AG09309 (cell line): ENCODE measurements around the gene SPON2.

Experiments
- DNase-seq: peaks from one replicate; pipeline ENCODE4 v3.0.0-alpha.2; 2010; ENCODE audit warnings: low read depth
- H3K4me3 ChIP-seq: 2 replicates; pipeline ENCODE4 v1.5.1; 2011; ENCODE audit warnings: mild to moderate bottlenecking, low read depth, low read length, moderate library complexity; ENCODE audit not compliant: control insufficient read depth
- TF ChIP-seq, protein P1 (sequence below): IDR thresholded peaks from 2 replicates; pipeline ENCODE4 v1.5.1; 2011; ENCODE audit warnings: mild to moderate bottlenecking, low read depth, low read length, inconsistent platforms; ENCODE audit not compliant: insufficient read depth, control insufficient read depth; ENCODE audit errors: missing control alignments

Gene SPON2

DNA sequence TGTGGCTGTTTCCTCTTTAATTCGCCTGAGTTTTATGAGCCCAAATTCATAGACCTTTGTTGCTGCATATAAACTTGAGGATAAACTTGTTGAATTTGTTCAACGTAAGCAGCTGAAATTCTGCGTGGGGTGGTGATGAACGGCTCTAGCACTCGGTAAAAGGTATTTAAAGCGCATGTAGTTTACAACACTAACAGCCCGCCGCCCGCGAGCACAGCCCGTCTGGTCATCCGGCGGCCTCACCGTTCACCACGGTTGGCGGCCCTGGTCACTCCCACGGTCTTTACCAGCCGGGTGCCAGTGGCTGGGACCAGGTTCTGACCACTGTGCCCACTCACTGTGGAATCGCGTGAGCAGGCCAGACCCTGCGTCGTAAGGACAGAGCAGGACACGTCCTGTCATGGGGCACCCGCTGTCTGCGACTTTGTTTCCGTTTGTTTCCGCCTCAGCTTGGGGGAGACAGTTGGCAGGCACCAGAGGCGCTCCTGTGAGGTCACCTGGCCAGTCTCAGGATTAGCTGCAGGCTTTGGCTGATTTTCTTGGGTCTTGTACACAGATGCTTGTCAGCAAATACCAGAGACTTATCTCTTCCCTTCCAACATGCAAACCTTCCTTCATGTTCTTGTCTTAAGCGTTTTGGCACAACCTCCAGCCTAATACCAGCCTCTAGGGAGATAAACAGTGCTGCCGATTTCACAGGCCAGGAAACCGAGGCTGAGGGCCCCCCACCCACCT, 36.8 kb upstream of the SPON2 start:
- DNase-seq: no peak
- H3K4me3 ChIP-seq: no peak overlapping the region
- TF ChIP-seq, protein P1, sequence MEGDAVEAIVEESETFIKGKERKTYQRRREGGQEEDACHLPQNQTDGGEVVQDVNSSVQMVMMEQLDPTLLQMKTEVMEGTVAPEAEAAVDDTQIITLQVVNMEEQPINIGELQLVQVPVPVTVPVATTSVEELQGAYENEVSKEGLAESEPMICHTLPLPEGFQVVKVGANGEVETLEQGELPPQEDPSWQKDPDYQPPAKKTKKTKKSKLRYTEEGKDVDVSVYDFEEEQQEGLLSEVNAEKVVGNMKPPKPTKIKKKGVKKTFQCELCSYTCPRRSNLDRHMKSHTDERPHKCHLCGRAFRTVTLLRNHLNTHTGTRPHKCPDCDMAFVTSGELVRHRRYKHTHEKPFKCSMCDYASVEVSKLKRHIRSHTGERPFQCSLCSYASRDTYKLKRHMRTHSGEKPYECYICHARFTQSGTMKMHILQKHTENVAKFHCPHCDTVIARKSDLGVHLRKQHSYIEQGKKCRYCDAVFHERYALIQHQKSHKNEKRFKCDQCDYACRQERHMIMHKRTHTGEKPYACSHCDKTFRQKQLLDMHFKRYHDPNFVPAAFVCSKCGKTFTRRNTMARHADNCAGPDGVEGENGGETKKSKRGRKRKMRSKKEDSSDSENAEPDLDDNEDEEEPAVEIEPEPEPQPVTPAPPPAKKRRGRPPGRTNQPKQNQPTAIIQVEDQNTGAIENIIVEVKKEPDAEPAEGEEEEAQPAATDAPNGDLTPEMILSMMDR: no peak

DNA sequence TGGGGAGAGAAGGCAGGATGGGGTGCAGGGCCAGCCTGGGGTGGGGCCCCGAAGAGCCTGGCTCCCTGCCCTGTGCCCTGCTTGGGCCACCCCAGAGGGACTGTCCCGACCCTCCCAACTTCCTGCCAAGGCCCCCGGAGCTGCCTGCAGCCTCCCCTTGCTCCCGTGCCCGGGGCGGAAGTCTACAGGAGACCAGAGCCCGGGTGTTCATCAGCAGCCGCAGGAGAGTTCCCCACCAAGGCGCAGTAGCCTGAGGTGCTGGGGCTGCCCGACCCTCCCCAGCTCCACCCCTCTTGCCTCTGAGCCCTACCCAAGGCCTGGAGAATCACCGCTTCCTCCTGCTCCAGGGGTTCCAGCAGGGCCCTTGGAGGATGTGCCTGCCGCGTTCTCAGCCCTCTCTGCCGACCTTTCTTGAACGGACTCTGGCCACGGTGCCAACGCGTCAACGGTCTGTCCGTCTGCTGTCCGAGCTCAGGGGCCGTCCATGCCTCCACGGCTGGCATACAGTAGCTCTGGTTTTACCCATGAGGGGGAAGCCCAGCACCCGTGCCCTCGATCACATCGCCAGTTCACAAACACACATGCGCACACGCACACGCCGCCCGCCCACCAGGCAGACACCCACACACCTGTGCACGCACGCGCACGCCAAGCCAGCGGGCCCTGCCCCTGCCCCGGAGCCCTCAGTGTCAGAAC, 36.0 kb upstream of the SPON2 start:
- no peak overlapping the region for H3K4me3 ChIP-seq
- no peak for DNase-seq
- TF ChIP-seq, protein P1: no peak

- DNase-seq: no peak
- TF ChIP-seq, protein P1: no peak
These were observed 35.4 kb upstream of the SPON2 start for GRCh38 chr4:1207603-1208265.

DNA sequence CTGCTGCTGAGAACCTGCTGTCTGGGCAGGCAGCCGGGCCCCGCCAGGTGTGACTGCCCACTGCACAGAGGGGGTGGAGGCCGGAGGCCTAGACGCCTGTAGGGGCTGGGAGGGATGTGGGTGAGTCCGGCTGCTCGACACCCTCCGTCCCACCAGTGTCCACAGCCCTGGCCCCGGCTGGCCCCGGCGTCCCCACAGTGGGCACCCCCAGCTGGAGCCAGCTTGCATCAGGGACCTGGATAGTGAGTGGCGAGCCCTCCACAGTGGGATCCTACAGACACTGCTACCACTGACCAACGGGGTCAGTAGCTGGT, 34.7 kb upstream of the SPON2 start:
- DNase-seq: no peak
- TF ChIP-seq, protein P1: no peak
- no peak overlapping the region for H3K4me3 ChIP-seq

More at GRCh38 chr4:1207603-1208265, 35.4 kb upstream of the SPON2 start:
- no peak overlapping the region for H3K4me3 ChIP-seq

DNA sequence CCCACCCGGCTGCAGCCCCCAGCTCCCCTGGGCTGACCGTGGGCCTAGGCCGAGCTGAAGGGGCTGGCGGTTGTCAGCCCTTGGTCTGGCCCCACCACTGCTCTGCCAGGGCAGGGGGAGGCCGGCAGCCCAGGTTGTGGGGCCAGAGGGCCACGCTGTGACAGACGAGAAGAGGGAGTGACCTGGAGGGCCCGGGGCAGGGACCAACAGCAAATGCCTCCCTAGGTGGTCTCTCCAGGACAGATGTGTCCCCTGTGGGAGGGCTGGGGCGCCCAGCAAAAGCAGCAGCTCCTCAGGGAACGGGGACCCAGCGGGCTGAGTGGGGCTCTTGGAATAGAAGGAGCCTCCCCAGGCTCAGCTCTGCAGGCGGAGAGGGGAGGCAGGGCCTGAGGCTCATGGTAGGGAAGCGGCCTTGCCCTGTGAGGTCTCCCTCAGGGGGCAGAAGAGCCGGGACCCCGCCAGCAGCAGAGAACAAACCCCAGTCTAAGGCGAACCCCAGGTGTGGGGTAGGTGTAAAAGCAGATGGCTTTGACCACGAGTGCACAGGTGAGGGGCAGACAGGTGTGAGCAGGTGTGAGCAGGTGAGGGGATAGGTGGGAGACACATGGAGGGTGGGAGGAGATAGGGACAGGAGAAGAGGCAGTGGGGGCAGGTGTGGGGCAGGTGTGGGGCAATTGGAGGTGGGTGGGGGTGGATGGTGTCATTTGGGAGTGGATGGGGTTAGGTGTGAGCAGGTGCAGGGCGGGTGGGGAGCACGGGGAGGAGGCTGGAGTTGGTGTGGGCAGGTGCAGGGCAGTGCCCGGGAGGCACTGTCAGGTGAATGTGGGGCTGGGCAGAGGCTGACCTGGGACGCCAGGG, 34.1 kb upstream of the SPON2 start:
- TF ChIP-seq, protein P1: no peak
- no peak for DNase-seq
- H3K4me3 ChIP-seq: no peak overlapping the region
